ENCODE results near the gene PLA2G4D.

PLA2G4D gene

GRCh38 chr15:42133886-42134502 lies 39.6 kb upstream of the PLA2G4D start:
- no peaks in the 10 kb centered on the region for H3K36me3 Mint-ChIP-seq (ENCODE audit: insufficient read depth)
- H3K27me3 Mint-ChIP-seq: peaks cover 29 to 57% of the 10 kb centered on the region in 2 donors
- ATAC-seq (replicated peaks) (peak; percentile 54), DNase-seq (peak; percentile 24 to 37 (median 29))
- H3K27ac Mint-ChIP-seq: no peak overlapping the region
- peaks cover 0 to 6% of the 10 kb centered on the region in 2 donors for H3K4me1 Mint-ChIP-seq (ENCODE audit: low read depth in 2 of 2)
- no peaks in the 10 kb centered on the region for H3K9me3 Mint-ChIP-seq
- no peak overlapping the region for H3K4me3 Mint-ChIP-seq

- no peak for ATAC-seq (replicated peaks)
- H3K27ac Mint-ChIP-seq: no peak overlapping the region
- peaks cover 32 to 64% of the 10 kb centered on the region in 2 donors for H3K27me3 Mint-ChIP-seq
- H3K36me3 Mint-ChIP-seq (ENCODE audit: insufficient read depth): no peaks in the 10 kb centered on the region
- peaks cover 0 to 6% of the 10 kb centered on the region in 2 donors for H3K4me1 Mint-ChIP-seq (ENCODE audit: low read depth in 2 of 2)
- H3K4me3 Mint-ChIP-seq: no peak overlapping the region
- no peak for DNase-seq
- no peaks in the 10 kb centered on the region for H3K9me3 Mint-ChIP-seq
Observed at GRCh38 chr15:42133356-42133755, 39.0 kb upstream of the PLA2G4D start.

DNA sequence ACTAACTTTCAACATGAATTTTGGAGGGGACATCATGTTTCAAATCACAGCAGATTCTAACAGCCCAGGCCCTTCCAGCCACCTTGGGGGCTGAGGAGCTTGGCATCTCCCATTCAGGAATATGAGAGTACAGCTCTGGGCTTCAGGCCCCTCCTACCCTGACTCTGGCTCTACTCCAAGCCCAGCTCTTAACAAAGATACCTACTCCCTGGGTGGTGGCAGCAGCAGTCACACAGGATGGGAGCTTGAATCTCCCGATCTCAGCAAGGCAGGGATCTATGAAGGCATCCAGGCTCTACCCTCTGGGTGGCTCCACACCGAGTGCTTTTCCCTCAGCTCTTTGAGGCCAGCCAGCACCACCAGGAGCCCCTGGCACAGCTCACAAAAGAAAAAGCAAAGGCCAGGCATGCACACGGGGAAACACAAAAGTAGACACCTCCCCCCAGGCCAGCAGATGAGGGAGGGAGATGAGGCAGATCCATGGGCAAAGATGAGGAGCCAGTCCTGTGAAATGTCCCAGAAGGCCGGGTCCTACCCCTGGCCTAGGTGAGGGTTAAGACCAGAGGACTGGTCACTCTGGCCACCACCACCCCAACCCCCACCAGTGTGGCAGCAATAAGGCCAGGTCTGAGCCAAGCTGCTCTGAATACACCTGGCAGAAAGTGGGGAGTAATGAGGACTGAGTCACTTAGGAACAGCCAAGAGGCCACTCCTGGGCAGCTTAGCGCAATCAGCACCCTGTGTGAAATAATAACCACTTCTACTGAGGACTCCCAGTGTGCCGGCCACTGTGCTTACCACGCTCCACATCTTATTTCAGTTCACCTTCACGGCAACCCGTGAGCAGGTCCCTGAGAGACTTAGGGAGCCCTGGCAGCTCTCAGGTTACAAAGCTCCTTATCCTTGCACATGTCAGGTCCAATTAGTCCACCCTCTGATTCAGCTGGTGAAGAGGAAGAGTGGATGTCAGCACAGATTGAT lies 37.8 kb upstream of the PLA2G4D start:
- Mint-ChIP-seq H3K27ac (no peak overlapping the region), H3K27me3 (peaks cover 44 to 74% of the 10 kb centered on the region in 2 donors)
- no peak for DNase-seq

DNA sequence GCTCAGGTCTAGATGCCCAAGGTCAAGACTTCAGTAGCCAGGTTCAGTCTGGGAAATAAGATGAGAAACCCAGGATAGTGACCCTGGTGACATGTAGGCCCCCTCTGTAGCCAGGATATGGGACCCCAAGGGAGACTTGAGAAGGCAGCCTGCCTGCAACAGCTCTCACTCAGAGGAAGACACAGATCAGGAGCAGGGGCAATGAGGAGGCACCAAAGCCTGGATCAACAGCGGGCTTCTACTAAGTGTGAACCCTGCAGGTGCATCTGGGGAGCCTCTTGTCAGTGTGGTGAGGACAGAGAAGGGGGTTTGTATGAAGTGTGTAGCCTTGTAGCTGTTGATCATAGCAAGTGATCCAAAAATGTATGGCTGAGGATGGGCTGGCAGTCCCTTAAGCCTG lies 36.6 kb upstream of the PLA2G4D start:
- no peak for DNase-seq
- ATAC-seq (replicated peaks): no peak
- Mint-ChIP-seq H3K36me3 (ENCODE audit: insufficient read depth) (no peaks in the 10 kb centered on the region), H3K9me3 (peaks cover 0 to 2% of the 10 kb centered on the region in 2 donors), H3K27ac (no peak overlapping the region), H3K4me1 (ENCODE audit: low read depth in 2 of 2) (peaks cover 0 to 2% of the 10 kb centered on the region in 2 donors), H3K27me3 (peaks cover 44 to 67% of the 10 kb centered on the region in 2 donors), H3K4me3 (no peak overlapping the region)

More for the DNA sequence above, 37.8 kb upstream of the PLA2G4D start:
- Mint-ChIP-seq H3K9me3 (peaks cover 0 to 2% of the 10 kb centered on the region in 2 donors), H3K4me1 (ENCODE audit: low read depth in 2 of 2) (peaks cover 0 to 6% of the 10 kb centered on the region in 2 donors), H3K36me3 (ENCODE audit: insufficient read depth) (no peaks in the 10 kb centered on the region), H3K4me3 (no peak overlapping the region)
- no peak for ATAC-seq (replicated peaks)

GRCh38 chr15:42130246-42130986 lies 36.1 kb upstream of the PLA2G4D start:
- ATAC-seq (replicated peaks) (no peak), DNase-seq (no peak)
- peaks cover 0 to 2% of the 10 kb centered on the region in 2 donors for H3K4me1 Mint-ChIP-seq (ENCODE audit: low read depth in 2 of 2)
- no peaks in the 10 kb centered on the region for H3K36me3 Mint-ChIP-seq (ENCODE audit: insufficient read depth)
- no peak overlapping the region for H3K27ac Mint-ChIP-seq
- no peak overlapping the region for H3K4me3 Mint-ChIP-seq
- peaks cover 0 to 2% of the 10 kb centered on the region in 2 donors for H3K9me3 Mint-ChIP-seq
- peaks cover 47 to 67% of the 10 kb centered on the region in 2 donors for H3K27me3 Mint-ChIP-seq

DNA sequence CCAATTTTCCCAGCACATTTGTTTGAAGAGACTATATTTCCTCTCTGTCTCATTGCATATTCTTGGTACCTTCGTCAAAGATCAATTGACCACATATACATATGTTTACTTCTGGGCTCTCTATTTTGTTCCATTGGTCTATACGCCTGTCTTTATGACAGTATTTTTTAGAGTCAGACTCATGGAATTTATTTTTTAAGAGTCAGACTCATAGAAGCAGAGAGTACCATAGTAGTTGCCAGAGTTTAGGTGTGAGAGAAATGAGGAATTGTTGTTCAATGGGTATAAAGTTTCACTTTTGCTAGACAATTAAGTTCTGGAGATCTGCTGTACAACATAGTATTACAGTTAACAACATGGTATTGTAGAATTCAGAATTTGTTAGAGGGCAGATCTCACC lies 35.0 kb upstream of the PLA2G4D start:
- Mint-ChIP-seq H3K36me3 (ENCODE audit: insufficient read depth) (no peaks in the 10 kb centered on the region), H3K27me3 (peaks cover 50 to 67% of the 10 kb centered on the region in 2 donors), H3K4me3 (no peak overlapping the region)

DNA sequence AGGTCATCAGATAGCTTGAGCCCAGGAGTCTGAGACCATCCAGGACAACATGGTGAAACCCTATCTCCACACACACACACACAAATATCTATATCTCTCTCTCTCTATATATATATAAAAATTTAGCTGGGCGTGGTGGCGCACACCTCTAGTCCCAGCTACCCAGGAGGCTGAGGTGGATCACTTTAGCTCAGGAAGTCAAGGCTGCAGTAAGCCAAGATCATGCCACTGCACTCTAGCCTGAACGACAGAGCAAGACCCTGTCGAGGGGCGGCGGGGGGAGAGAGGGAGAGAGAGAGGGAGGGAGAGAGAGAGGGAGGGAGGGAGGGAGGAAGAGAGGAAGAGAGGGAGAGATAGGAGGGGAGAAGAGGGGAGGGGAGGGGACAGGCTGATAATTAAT lies 34.1 kb upstream of the PLA2G4D start:
- H3K27ac Mint-ChIP-seq: no peak overlapping the region
- ATAC-seq (replicated peaks) (no peak), DNase-seq (no peak)
- peaks cover 0 to 2% of the 10 kb centered on the region in 2 donors for H3K9me3 Mint-ChIP-seq
- H3K27me3 Mint-ChIP-seq: peaks cover 49 to 63% of the 10 kb centered on the region in 2 donors
- H3K4me3 Mint-ChIP-seq: no peak overlapping the region
- peaks cover 0 to 2% of the 10 kb centered on the region in 2 donors for H3K4me1 Mint-ChIP-seq (ENCODE audit: low read depth in 2 of 2)
- H3K36me3 Mint-ChIP-seq (ENCODE audit: insufficient read depth): no peaks in the 10 kb centered on the region

More for the DNA sequence above, 35.0 kb upstream of the PLA2G4D start:
- ATAC-seq (replicated peaks): no peak
- Mint-ChIP-seq H3K27ac (no peak overlapping the region), H3K4me1 (ENCODE audit: low read depth in 2 of 2) (peaks cover 0 to 2% of the 10 kb centered on the region in 2 donors), H3K9me3 (peaks cover 0 to 2% of the 10 kb centered on the region in 2 donors)
- no peak for DNase-seq

DNA sequence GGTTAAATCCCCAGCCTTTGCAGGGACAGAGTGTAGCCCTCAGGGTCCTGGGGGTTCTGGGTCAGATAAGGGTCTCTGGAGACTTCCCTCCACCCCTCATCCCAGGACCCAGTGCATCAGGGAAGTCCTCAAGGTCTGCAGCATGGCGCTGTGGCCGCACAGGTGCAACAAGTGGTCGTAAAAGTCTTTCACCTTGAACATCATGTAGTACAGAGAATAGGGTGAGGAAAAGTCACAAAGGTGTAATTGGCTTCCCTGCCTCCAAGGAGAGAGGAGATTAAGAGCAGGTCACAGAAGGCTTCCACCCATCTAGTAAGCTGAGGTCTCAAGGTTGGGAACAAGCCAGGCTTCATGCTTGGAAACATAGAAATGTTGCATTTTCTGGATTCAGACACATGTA lies 29.2 kb upstream of the PLA2G4D start:
- DNase-seq: no peak
- H3K36me3 Mint-ChIP-seq (ENCODE audit: insufficient read depth): no peaks in the 10 kb centered on the region
- no peak overlapping the region for H3K27ac Mint-ChIP-seq
- ATAC-seq (replicated peaks): no peak
- H3K27me3 Mint-ChIP-seq: peaks cover 26 to 39% of the 10 kb centered on the region in 2 donors
- peaks cover 0 to 2% of the 10 kb centered on the region in 2 donors for H3K4me1 Mint-ChIP-seq (ENCODE audit: low read depth in 2 of 2)
- no peak overlapping the region for H3K4me3 Mint-ChIP-seq
- H3K9me3 Mint-ChIP-seq: peaks cover 0 to 2% of the 10 kb centered on the region in 2 donors

GRCh38 chr15:42121682-42122081 lies 27.3 kb upstream of the PLA2G4D start:
- DNase-seq: no peak
- H3K36me3 Mint-ChIP-seq (ENCODE audit: insufficient read depth): no peaks in the 10 kb centered on the region
- no peak overlapping the region for H3K4me3 Mint-ChIP-seq
- ATAC-seq (replicated peaks): no peak
- peaks cover 13 to 25% of the 10 kb centered on the region in 2 donors for H3K27me3 Mint-ChIP-seq
- peaks cover 0 to 2% of the 10 kb centered on the region in 2 donors for H3K4me1 Mint-ChIP-seq (ENCODE audit: low read depth in 2 of 2)
- H3K9me3 Mint-ChIP-seq: no peaks in the 10 kb centered on the region
- H3K27ac Mint-ChIP-seq: no peak overlapping the region

DNA sequence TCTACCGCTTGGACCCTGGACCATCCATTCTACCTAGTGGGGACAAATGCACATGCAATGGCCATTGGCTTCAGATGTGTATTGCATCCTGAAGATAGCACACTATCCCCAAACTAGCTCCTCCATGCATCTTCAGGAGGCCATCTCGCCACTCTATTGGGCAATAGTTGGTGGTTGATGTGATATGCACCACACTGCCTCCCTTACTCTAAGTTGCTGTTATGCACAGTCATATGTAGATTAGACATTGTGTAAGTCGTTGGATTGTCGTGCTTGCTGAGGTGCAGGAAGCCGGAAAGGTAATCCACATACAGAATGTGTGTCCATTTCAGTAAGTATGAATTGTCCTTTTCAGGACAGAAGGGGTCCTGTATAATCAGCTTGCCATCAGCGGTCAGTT lies 26.7 kb upstream of the PLA2G4D start:
- DNase-seq (no peak), ATAC-seq (replicated peaks) (no peak)
- H3K4me3 Mint-ChIP-seq: no peak overlapping the region
- no peaks in the 10 kb centered on the region for H3K9me3 Mint-ChIP-seq
- H3K27ac Mint-ChIP-seq: no peak overlapping the region
- H3K27me3 Mint-ChIP-seq: peaks cover 13 to 25% of the 10 kb centered on the region in 2 donors
- H3K4me1 Mint-ChIP-seq (ENCODE audit: low read depth in 2 of 2): peaks cover 0 to 2% of the 10 kb centered on the region in 2 donors
- H3K36me3 Mint-ChIP-seq (ENCODE audit: insufficient read depth): no peaks in the 10 kb centered on the region

DNA sequence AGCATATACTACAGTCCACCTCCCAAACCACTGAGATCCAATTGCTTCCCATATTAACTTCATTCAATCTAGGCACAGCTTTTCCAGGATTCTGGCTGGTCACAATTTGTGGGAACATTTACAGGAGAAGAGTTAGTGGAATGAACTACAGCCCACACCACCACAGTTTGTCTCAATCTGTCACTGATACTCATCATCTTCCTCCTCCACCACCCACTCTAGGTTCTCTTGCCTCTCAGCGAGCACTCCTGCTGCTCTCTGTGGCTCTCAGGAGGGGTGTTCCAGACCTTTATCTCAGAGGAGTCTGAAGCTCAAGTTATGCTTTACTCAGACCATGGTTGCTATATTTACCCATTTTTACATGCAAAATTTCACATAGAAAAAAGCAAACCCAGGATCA lies 25.9 kb upstream of the PLA2G4D start:
- H3K4me3 Mint-ChIP-seq: no peak overlapping the region
- no peak for DNase-seq
- H3K36me3 Mint-ChIP-seq (ENCODE audit: insufficient read depth): no peaks in the 10 kb centered on the region
- ATAC-seq (replicated peaks): no peak
- peaks cover 0 to 2% of the 10 kb centered on the region in 2 donors for H3K4me1 Mint-ChIP-seq (ENCODE audit: low read depth in 2 of 2)
- no peaks in the 10 kb centered on the region for H3K9me3 Mint-ChIP-seq
- no peak overlapping the region for H3K27ac Mint-ChIP-seq
- peaks cover 8 to 25% of the 10 kb centered on the region in 2 donors for H3K27me3 Mint-ChIP-seq

GRCh38 chr15:42119446-42119760 lies 25.0 kb upstream of the PLA2G4D start:
- Mint-ChIP-seq H3K4me3 (no peak overlapping the region), H3K27me3 (peaks cover 6 to 25% of the 10 kb centered on the region in 2 donors), H3K36me3 (ENCODE audit: insufficient read depth) (no peaks in the 10 kb centered on the region), H3K4me1 (ENCODE audit: low read depth in 2 of 2) (peaks cover 0 to 2% of the 10 kb centered on the region in 2 donors), H3K27ac (no peak overlapping the region), H3K9me3 (no peaks in the 10 kb centered on the region)
- ATAC-seq (replicated peaks) (no peak), DNase-seq (no peak)
